Measurements from ENCODE around the gene CFL1. TPM values are rescaled to one million over a fixed set of nuclear protein-coding genes. Genes with fewer than 3 reads are reported as not detected.
A peak's percentile ranks its signal among the peaks of the same experiment; 100 is the strongest.

The CFL1 gene
- total and polyA plus RNA-seq, 4 donors = 387 to 1,282 (median 730) TPM

DNA sequence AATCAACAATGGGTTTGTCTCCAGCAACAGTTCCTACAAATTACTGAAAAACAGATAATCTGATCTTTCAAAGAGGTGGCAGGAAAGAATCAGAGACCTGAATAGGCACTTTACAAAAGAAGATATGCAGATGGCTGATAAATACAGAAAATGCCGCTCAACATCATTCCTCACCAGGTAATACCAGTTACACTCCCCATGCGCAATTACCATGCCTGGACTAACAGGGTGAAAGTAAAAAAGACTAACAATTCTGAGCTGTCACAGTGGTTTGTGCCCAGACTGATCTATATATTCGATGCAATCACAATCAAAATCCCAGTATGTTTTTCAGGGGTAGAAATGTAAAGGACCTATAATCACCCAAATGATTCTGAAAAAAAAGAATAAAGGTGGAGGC lies 14.2 kb downstream of the CFL1 start:
- no peak for ATAC-seq (ENCODE audit: insufficient read depth, low FRiP score)
- H3K9me3 ChIP-seq (ENCODE audit: control insufficient read depth in 4 of 4, insufficient read depth in 3 of 4, low read length in 3 of 4) = no peaks in the 10 kb centered on the region
- no peaks in the 10 kb centered on the region for H3K36me3 ChIP-seq (ENCODE audit: control insufficient read depth in 4 of 4, insufficient read depth in 4 of 4, low read length in 4 of 4)
- DNase-seq = no peak
- no peak overlapping the region for H3K27ac ChIP-seq (ENCODE audit: low read depth in 1 of 2, low read length in 1 of 2)
- 95 to 96% methylated on average over 3 of the region's 3 CpGs for WGBS, 2 donors
- no peak overlapping the region for H3K4me3 ChIP-seq
- TF ChIP-seq, protein P1, sequence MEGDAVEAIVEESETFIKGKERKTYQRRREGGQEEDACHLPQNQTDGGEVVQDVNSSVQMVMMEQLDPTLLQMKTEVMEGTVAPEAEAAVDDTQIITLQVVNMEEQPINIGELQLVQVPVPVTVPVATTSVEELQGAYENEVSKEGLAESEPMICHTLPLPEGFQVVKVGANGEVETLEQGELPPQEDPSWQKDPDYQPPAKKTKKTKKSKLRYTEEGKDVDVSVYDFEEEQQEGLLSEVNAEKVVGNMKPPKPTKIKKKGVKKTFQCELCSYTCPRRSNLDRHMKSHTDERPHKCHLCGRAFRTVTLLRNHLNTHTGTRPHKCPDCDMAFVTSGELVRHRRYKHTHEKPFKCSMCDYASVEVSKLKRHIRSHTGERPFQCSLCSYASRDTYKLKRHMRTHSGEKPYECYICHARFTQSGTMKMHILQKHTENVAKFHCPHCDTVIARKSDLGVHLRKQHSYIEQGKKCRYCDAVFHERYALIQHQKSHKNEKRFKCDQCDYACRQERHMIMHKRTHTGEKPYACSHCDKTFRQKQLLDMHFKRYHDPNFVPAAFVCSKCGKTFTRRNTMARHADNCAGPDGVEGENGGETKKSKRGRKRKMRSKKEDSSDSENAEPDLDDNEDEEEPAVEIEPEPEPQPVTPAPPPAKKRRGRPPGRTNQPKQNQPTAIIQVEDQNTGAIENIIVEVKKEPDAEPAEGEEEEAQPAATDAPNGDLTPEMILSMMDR (IDR thresholded peaks at IDR 0.05; ENCODE audit: control extremely low read depth, extremely low read depth) = no peak
- H3K4me1 ChIP-seq (ENCODE audit: control insufficient read depth in 5 of 5, insufficient read depth in 5 of 5, low read length in 5 of 5) = no peaks in the 10 kb centered on the region
- no peaks in the 10 kb centered on the region for H3K27me3 ChIP-seq (ENCODE audit: control insufficient read depth in 3 of 3, insufficient read depth in 3 of 3, low read length in 2 of 3)
- H3K9ac ChIP-seq (ENCODE audit: insufficient read depth in 1 of 2, low read length in 2 of 2) = no peak overlapping the region

- DNase-seq (no peak), ATAC-seq (ENCODE audit: insufficient read depth, low FRiP score) (no peak)
- no peaks in the 10 kb centered on the region for H3K4me1 ChIP-seq (ENCODE audit: control insufficient read depth in 5 of 5, insufficient read depth in 5 of 5, low read length in 5 of 5)
- H3K36me3 ChIP-seq (ENCODE audit: control insufficient read depth in 4 of 4, insufficient read depth in 4 of 4, low read length in 4 of 4) = no peaks in the 10 kb centered on the region
- 95 to 98% methylated on average over 4 of the region's 4 CpGs for WGBS, 2 donors
- no peak overlapping the region for H3K27ac ChIP-seq (ENCODE audit: low read depth in 1 of 2, low read length in 1 of 2)
- TF ChIP-seq, protein P1 (IDR thresholded peaks at IDR 0.05; ENCODE audit: control extremely low read depth, extremely low read depth) = no peak
- H3K27me3 ChIP-seq (ENCODE audit: control insufficient read depth in 3 of 3, insufficient read depth in 3 of 3, low read length in 2 of 3) = no peaks in the 10 kb centered on the region
- no peak overlapping the region for H3K4me3 ChIP-seq
- no peaks in the 10 kb centered on the region for H3K9me3 ChIP-seq (ENCODE audit: control insufficient read depth in 4 of 4, insufficient read depth in 3 of 4, low read length in 3 of 4)
- H3K9ac ChIP-seq (ENCODE audit: insufficient read depth in 1 of 2, low read length in 2 of 2) = no peak overlapping the region
Observed at GRCh38 chr11:65842144-65842543, 15.8 kb downstream of the CFL1 start.

DNA sequence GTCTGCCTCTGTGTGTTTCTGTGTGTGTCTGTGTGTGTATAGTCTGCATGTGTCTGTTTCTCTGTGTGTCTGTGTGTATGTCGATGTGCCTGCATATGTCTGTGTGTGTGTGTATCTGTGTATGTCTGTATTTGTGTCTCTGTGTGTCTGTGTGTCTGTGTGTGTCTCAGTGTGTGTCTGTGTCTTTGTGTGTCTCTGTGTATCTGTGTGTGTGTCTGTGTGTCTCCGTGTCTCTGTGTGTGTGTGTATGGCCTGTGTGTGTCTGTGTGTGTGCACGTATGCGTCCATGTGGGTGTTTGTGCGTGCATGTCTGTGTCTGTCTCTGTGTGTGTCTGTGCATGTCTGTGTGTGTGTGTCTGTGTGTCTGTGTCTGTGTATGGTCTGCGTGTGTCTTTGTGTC lies 23.8 kb downstream of the CFL1 start:
- peak overlapping the region in 1 of 2 donors; percentile 43 for H3K9ac ChIP-seq (ENCODE audit: insufficient read depth in 1 of 2, low read length in 2 of 2)
- H3K4me1 ChIP-seq (ENCODE audit: control insufficient read depth in 5 of 5, insufficient read depth in 5 of 5, low read length in 5 of 5) = peaks cover 0 to 14% (median 10%) of the 10 kb centered on the region in 5 donors
- no peaks in the 10 kb centered on the region for H3K27me3 ChIP-seq (ENCODE audit: control insufficient read depth in 3 of 3, insufficient read depth in 3 of 3, low read length in 2 of 3)
- 38 to 54% methylated on average over 6 of the region's 6 CpGs for WGBS, 2 donors
- H3K27ac ChIP-seq (ENCODE audit: low read depth in 1 of 2, low read length in 1 of 2) = no peak overlapping the region
- no peak for DNase-seq
- TF ChIP-seq, protein P1 (IDR thresholded peaks at IDR 0.05; ENCODE audit: control extremely low read depth, extremely low read depth) = no peak
- H3K9me3 ChIP-seq (ENCODE audit: control insufficient read depth in 4 of 4, insufficient read depth in 3 of 4, low read length in 3 of 4) = peaks cover 0 to 2% (median 0%) of the 10 kb centered on the region in 4 donors
- ATAC-seq (ENCODE audit: insufficient read depth, low FRiP score) = no peak
- no peaks in the 10 kb centered on the region for H3K36me3 ChIP-seq (ENCODE audit: control insufficient read depth in 4 of 4, insufficient read depth in 4 of 4, low read length in 4 of 4)
- no peak overlapping the region for H3K4me3 ChIP-seq

Data from lung (tissue), 12 donors.